Type B pancreatic cell (in vitro differentiated cells): ENCODE results near the gene HERC5. TPM values are rescaled to one million over a fixed set of nuclear protein-coding genes. Genes with fewer than 3 reads are reported as not detected.

Experiments
- DNase-seq: peaks from one replicate; pipeline ENCODE4 v3.0.0; 2021; ENCODE audit warnings: mixed read lengths; ENCODE audit not compliant: unreplicated experiment; ENCODE audit errors: extremely low spot score
- H3K27ac Mint-ChIP-seq: 2 replicates; pipeline ENCODE4 v1.8.0; 2021; ENCODE audit warnings: mild to moderate bottlenecking, mixed read lengths
- H3K27me3 Mint-ChIP-seq: 2 replicates; pipeline ENCODE4 v1.8.0; 2021; ENCODE audit warnings: mixed read lengths
- H3K36me3 Mint-ChIP-seq: 2 replicates; pipeline ENCODE4 v1.8.0; 2021; ENCODE audit warnings: mixed read lengths
- H3K4me1 Mint-ChIP-seq: one replicate; pipeline ENCODE4 v1.8.0; 2021; ENCODE audit warnings: mixed read lengths; ENCODE audit not compliant: unreplicated experiment
- H3K4me3 Mint-ChIP-seq: 2 replicates; pipeline ENCODE4 v1.8.0; 2021; ENCODE audit warnings: mild to moderate bottlenecking, mixed read lengths
- H3K9me3 Mint-ChIP-seq: 2 replicates; pipeline ENCODE4 v1.8.0; 2021; ENCODE audit warnings: mixed read lengths
- CTCF ChIP-seq: fragments of 200-600 bp; sonication (generic); conservative IDR thresholded peaks from 2 replicates; pipeline ENCODE4 v1.5.0; 2021; ENCODE audit warnings: antibody characterized with exemption, mild to moderate bottlenecking
- total RNA-seq: library from RNA; stranded (reverse); gene quantifications from 2 replicates; pipeline ENCODE4 v1.2.1, GENCODE V29; 2021; ENCODE audit warnings: low replicate concordance

The HERC5 gene
- total RNA-seq, 1 donor from 2014 or later, result 1.4 TPM

- Mint-ChIP-seq H3K4me1 (no peaks in the 10 kb centered on the region), H3K9me3 (no peaks in the 10 kb centered on the region), H3K27ac (no peak overlapping the region), H3K4me3 (no peak overlapping the region), H3K27me3 (no peaks in the 10 kb centered on the region), H3K36me3 (no peaks in the 10 kb centered on the region)
- DNase-seq, result no peak
- no peak for TF ChIP-seq CTCF
Observed at GRCh38 chr4:88448889-88449288, 8.0 kb upstream of the HERC5 start.

GRCh38 chr4:88449290-88449689 is 7.6 kb upstream of the HERC5 start:
- Mint-ChIP-seq H3K36me3 (no peaks in the 10 kb centered on the region), H3K4me3 (no peak overlapping the region), H3K9me3 (no peaks in the 10 kb centered on the region), H3K27ac (no peak overlapping the region), H3K4me1 (no peaks in the 10 kb centered on the region), H3K27me3 (no peaks in the 10 kb centered on the region)
- DNase-seq, result no peak
- no peak for TF ChIP-seq CTCF

GRCh38 chr4:88451205-88451604 is 5.7 kb upstream of the HERC5 start:
- no peak for DNase-seq
- no peaks in the 10 kb centered on the region for H3K9me3 Mint-ChIP-seq
- no peak overlapping the region for H3K27ac Mint-ChIP-seq
- H3K4me1 Mint-ChIP-seq, result no peaks in the 10 kb centered on the region
- no peaks in the 10 kb centered on the region for H3K36me3 Mint-ChIP-seq
- no peak for TF ChIP-seq CTCF
- no peak overlapping the region for H3K4me3 Mint-ChIP-seq
- peaks cover 7% of the 10 kb centered on the region for H3K27me3 Mint-ChIP-seq

GRCh38 chr4:88452912-88453311 is 4.0 kb upstream of the HERC5 start:
- DNase-seq, result no peak
- Mint-ChIP-seq H3K4me1 (peaks cover 4% of the 10 kb centered on the region), H3K4me3 (no peak overlapping the region), H3K36me3 (no peaks in the 10 kb centered on the region), H3K9me3 (no peaks in the 10 kb centered on the region), H3K27ac (no peak overlapping the region), H3K27me3 (peaks cover 21% of the 10 kb centered on the region)
- TF ChIP-seq CTCF, result no peak

- Mint-ChIP-seq H3K27me3 (peaks cover 51% of the 10 kb centered on the region), H3K27ac (no peak overlapping the region)
Observed at GRCh38 chr4:88457307-88458103, 586 bp downstream of the HERC5 start.

More at GRCh38 chr4:88457307-88458103, 586 bp downstream of the HERC5 start:
- H3K9me3 Mint-ChIP-seq, result no peaks in the 10 kb centered on the region
- TF ChIP-seq CTCF, result no peak
- H3K4me3 Mint-ChIP-seq, result peak overlapping the region; percentile 97
- H3K36me3 Mint-ChIP-seq, result no peaks in the 10 kb centered on the region
- DNase-seq, result no peak
- H3K4me1 Mint-ChIP-seq, result peaks cover 4% of the 10 kb centered on the region
